Neural progenitor cell (in vitro differentiated cells): ENCODE measurements around the gene CCDC14. TPM values are rescaled to one million over a fixed set of nuclear protein-coding genes. Genes with fewer than 3 reads are reported as not detected.
"Not testable (repeated sequence)": the region's sequence is repeated elsewhere in the genome, so short reads cannot be mapped to it uniquely, and the experiment has no call there.

Experiments used
- DNase-seq: peaks from one replicate; pipeline ENCODE4 v3.0.0-alpha.2; 2016; ENCODE audit warnings: low spot score
- H2AFZ ChIP-seq: fragments of 200-600 bp; sonication (generic); replicated peaks from 2 replicates; pipeline ENCODE4 v1.6.1; 2016; ENCODE audit warnings: antibody characterized with exemption
- H3F3A ChIP-seq: fragments of 200-600 bp; sonication (generic); 2 replicates; pipeline ENCODE4 v1.6.1; 2016; ENCODE audit warnings: antibody characterized with exemption, low read depth
- H3K27ac ChIP-seq: fragments of 200-600 bp; sonication (generic); 2 replicates; pipeline ENCODE4 v1.5.1; 2016; ENCODE audit warnings: mild to moderate bottlenecking
- H3K27me3 ChIP-seq: fragments of 200-600 bp; sonication (generic); 2 replicates; pipeline ENCODE4 v1.6.1; 2016; ENCODE audit warnings: mild to moderate bottlenecking, moderate library complexity
- H3K36me3 ChIP-seq: fragments of 200-600 bp; sonication (generic); 2 replicates; pipeline ENCODE4 v1.5.1; 2016
- H3K4me1 ChIP-seq: fragments of 200-600 bp; sonication (generic); 2 replicates; pipeline ENCODE4 v1.6.1; 2016; ENCODE audit warnings: mixed run types
- H3K4me2 ChIP-seq: fragments of 200-600 bp; sonication (generic); 2 replicates; pipeline ENCODE4 v1.6.1; 2016
- H3K4me3 ChIP-seq: fragments of 200-600 bp; sonication (generic); 2 replicates; pipeline ENCODE4 v1.5.1; 2016
- H3K79me2 ChIP-seq: fragments of 200-600 bp; sonication (generic); 2 replicates; pipeline ENCODE4 v1.6.1; 2016; ENCODE audit warnings: low read depth
- H3K9ac ChIP-seq: fragments of 200-600 bp; sonication (generic); 2 replicates; pipeline ENCODE4 v1.6.1; 2016
- H3K9me3 ChIP-seq: fragments of 200-600 bp; sonication (generic); 2 replicates; pipeline ENCODE4 v1.5.1; 2016; ENCODE audit warnings: low read depth
- H4K20me1 ChIP-seq: fragments of 200-600 bp; sonication (generic); 2 replicates; pipeline ENCODE4 v1.6.1; 2016; ENCODE audit warnings: low read depth
- H3K27ac Mint-ChIP-seq: 3 replicates; pipeline ENCODE4 v1.8.0; 2021; ENCODE audit warnings: mixed read lengths
- H3K27me3 Mint-ChIP-seq: 2 replicates; pipeline ENCODE4 v1.8.0; 2022; ENCODE audit warnings: low read depth, mild to moderate bottlenecking, inconsistent platforms, moderate library complexity, mixed read lengths; ENCODE audit not compliant: insufficient read depth
- H3K36me3 Mint-ChIP-seq: 3 replicates; pipeline ENCODE4 v1.8.0; 2021; ENCODE audit warnings: mixed read lengths
- H3K4me1 Mint-ChIP-seq: 3 replicates; pipeline ENCODE4 v1.8.0; 2021; ENCODE audit warnings: mixed read lengths
- H3K4me3 Mint-ChIP-seq: 3 replicates; pipeline ENCODE4 v1.8.0; 2021; ENCODE audit warnings: mild to moderate bottlenecking, moderate library complexity, mixed read lengths
- H3K9me3 Mint-ChIP-seq: 3 replicates; pipeline ENCODE4 v1.8.0; 2020; ENCODE audit warnings: mixed read lengths
- CTCF ChIP-seq: fragments of 200-600 bp; sonication (generic); IDR thresholded peaks from 2 replicates; pipeline ENCODE4 v1.5.1; 2017; ENCODE audit warnings: antibody characterized with exemption, mild to moderate bottlenecking
- EZH2 ChIP-seq: fragments of 200-600 bp; sonication (generic); IDR thresholded peaks from 2 replicates; pipeline ENCODE4 v1.6.1; 2017; ENCODE audit warnings: antibody characterized with exemption, mild to moderate bottlenecking, moderate library complexity
- EZH2phosphoT487 ChIP-seq: fragments of 200-600 bp; sonication (generic); IDR thresholded peaks from 2 replicates; pipeline ENCODE4 v1.6.1; 2017; ENCODE audit warnings: antibody characterized with exemption
- total RNA-seq: library from RNA; depleted of rRNA; stranded (reverse); fragments of >200 nt; gene quantifications from 2 replicates; pipeline ENCODE4 v1.2.3, GENCODE V29; 2015; ENCODE audit warnings: low replicate concordance

Gene CCDC14
- total RNA-seq, 1 donor from 2014 or later, result 250 TPM

GRCh38 chr3:123907720-123908119 lies 53.3 kb downstream of the CCDC14 start:
- Histone ChIP-seq H3K4me2 (no peak overlapping the region), H3F3A (no peaks in the 10 kb centered on the region), H3K9me3 (no peaks in the 10 kb centered on the region), H3K4me3 (no peak overlapping the region), H3K79me2 (no peaks in the 10 kb centered on the region), H3K9ac (no peak overlapping the region), H2AFZ (no peak overlapping the region), H3K36me3 (no peaks in the 10 kb centered on the region), H3K4me1 (no peaks in the 10 kb centered on the region), H3K27ac (no peak overlapping the region), H4K20me1 (no peaks in the 10 kb centered on the region), H3K27me3 (no peaks in the 10 kb centered on the region)
- Mint-ChIP-seq H3K27me3 (peaks cover 10% of the 10 kb centered on the region), H3K9me3 (no peaks in the 10 kb centered on the region), H3K4me3 (no peak overlapping the region), H3K27ac (no peak overlapping the region), H3K36me3 (peaks cover 5% of the 10 kb centered on the region), H3K4me1 (peaks cover 2% of the 10 kb centered on the region)
- DNase-seq, result no peak
- TF ChIP-seq CTCF, result peak; percentile 42
- TF ChIP-seq EZH2, result no peak

GRCh38 chr3:123899300-123899865 lies 61.6 kb downstream of the CCDC14 start:
- Histone ChIP-seq H3K9me3 (no peaks in the 10 kb centered on the region), H2AFZ (no peak overlapping the region), H3K9ac (no peak overlapping the region), H3K79me2 (no peaks in the 10 kb centered on the region), H4K20me1 (no peaks in the 10 kb centered on the region), H3K4me1 (no peaks in the 10 kb centered on the region), H3K4me2 (no peak overlapping the region), H3K4me3 (no peak overlapping the region), H3K27ac (no peak overlapping the region), H3K36me3 (no peaks in the 10 kb centered on the region), H3F3A (no peaks in the 10 kb centered on the region), H3K27me3 (no peaks in the 10 kb centered on the region)
- Mint-ChIP-seq H3K36me3 (no peaks in the 10 kb centered on the region), H3K9me3 (peaks cover 2% of the 10 kb centered on the region), H3K27ac (no peak overlapping the region), H3K27me3 (peaks cover 2% of the 10 kb centered on the region), H3K4me3 (no peak overlapping the region), H3K4me1 (no peaks in the 10 kb centered on the region)
- DNase-seq, result no peak
- no peak for TF ChIP-seq EZH2

DNA sequence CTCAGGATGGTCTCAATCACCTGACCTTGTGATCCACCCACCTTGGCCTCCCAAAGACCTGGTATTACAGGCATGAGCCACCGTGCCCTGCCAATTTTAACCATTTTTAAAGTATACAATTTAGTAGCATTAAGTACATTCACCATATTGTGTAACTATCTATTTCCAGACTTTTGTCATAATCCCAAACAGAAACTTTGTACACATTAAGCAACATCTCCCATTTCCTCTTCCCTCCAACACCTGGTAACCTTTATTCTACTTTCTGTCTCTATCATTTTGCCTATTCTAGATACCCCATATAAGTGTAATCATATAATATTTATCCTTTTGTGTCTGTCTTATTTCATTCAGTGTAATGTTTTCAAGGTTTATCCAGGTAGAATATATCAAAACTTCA lies 68.0 kb downstream of the CCDC14 start:
- DNase-seq, result no peak
- H3K27ac Mint-ChIP-seq, result no peak overlapping the region
- peaks cover 2% of the 10 kb centered on the region for H3K4me1 Mint-ChIP-seq
- Histone ChIP-seq H3K9me3 (peaks cover 13% of the 10 kb centered on the region), H3F3A (no peaks in the 10 kb centered on the region), H4K20me1 (no peaks in the 10 kb centered on the region), H3K79me2 (no peaks in the 10 kb centered on the region), H3K36me3 (no peaks in the 10 kb centered on the region), H2AFZ (no peak overlapping the region), H3K9ac (no peak overlapping the region), H3K27ac (no peak overlapping the region), H3K4me1 (no peaks in the 10 kb centered on the region), H3K4me3 (no peak overlapping the region), H3K4me2 (no peak overlapping the region), H3K27me3 (no peaks in the 10 kb centered on the region)
- H3K4me3 Mint-ChIP-seq, result no peak overlapping the region
- peaks cover 46% of the 10 kb centered on the region for H3K9me3 Mint-ChIP-seq
- H3K27me3 Mint-ChIP-seq, result peaks cover 8% of the 10 kb centered on the region
- TF ChIP-seq EZH2 (no peak), EZH2phosphoT487 (no peak), CTCF (no peak)
- peaks cover 11% of the 10 kb centered on the region for H3K36me3 Mint-ChIP-seq

DNA sequence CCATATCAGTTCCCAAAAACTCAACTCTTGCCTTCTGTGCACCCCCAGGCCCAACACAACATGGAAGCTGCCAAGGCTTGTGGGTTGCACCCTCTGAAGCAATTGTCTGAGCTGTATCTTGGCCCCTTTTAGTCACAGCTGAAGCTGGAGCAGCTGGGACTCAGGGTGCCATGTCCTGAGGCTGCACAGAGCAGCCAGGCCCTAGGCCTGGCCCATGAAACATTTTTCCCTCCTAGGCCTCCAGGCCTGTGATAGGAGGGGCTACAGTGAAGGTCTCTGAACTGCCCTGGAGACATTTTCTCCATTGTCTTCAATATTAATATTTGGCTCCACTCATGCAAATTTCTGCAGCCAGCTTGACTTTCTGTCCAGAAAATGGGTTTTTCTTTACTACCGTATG lies 68.8 kb downstream of the CCDC14 start:
- H3K4me1 ChIP-seq, result no peaks in the 10 kb centered on the region
- H3K9me3 Mint-ChIP-seq, result peaks cover 50% of the 10 kb centered on the region
- H3K27ac ChIP-seq, result no peak overlapping the region
- peaks cover 11% of the 10 kb centered on the region for H3K36me3 Mint-ChIP-seq
- H3K36me3 ChIP-seq, result no peaks in the 10 kb centered on the region
- H3K4me3 ChIP-seq, result no peak overlapping the region
- peaks cover 2% of the 10 kb centered on the region for H3K4me1 Mint-ChIP-seq
- no peaks in the 10 kb centered on the region for H4K20me1 ChIP-seq
- no peak for DNase-seq
- H3K79me2 ChIP-seq, result no peaks in the 10 kb centered on the region
- H3K4me3 Mint-ChIP-seq, result no peak overlapping the region
- H3K4me2 ChIP-seq, result no peak overlapping the region
- H3K27me3 ChIP-seq, result no peaks in the 10 kb centered on the region
- H3K27ac Mint-ChIP-seq, result no peak overlapping the region
- no peak overlapping the region for H2AFZ ChIP-seq
- TF ChIP-seq EZH2phosphoT487 (no peak), CTCF (no peak)
- peaks cover 21% of the 10 kb centered on the region for H3K9me3 ChIP-seq
- H3K9ac ChIP-seq, result no peak overlapping the region
- H3K27me3 Mint-ChIP-seq, result peaks cover 8% of the 10 kb centered on the region
- no peaks in the 10 kb centered on the region for H3F3A ChIP-seq

- DNase-seq, result not testable (repeated sequence)
- peaks cover 11% of the 10 kb centered on the region for H3K36me3 Mint-ChIP-seq
These were observed 70.0 kb downstream of the CCDC14 start for GRCh38 chr3:123890991-123891390.

GRCh38 chr3:123890162-123890561 lies 70.9 kb downstream of the CCDC14 start:
- not testable (repeated sequence) for H3K36me3 ChIP-seq, H3F3A ChIP-seq, H4K20me1 ChIP-seq, H3K9ac ChIP-seq, H3K27me3 Mint-ChIP-seq, H3K4me2 ChIP-seq, H3K27ac ChIP-seq, H3K4me3 Mint-ChIP-seq, H3K27me3 ChIP-seq, H2AFZ ChIP-seq, DNase-seq, H3K79me2 ChIP-seq, H3K4me3 ChIP-seq, H3K4me1 ChIP-seq, H3K4me1 Mint-ChIP-seq, H3K27ac Mint-ChIP-seq
- H3K36me3 Mint-ChIP-seq, result peaks cover 11% of the 10 kb centered on the region
- H3K9me3 ChIP-seq, result peaks cover 22% of the 10 kb centered on the region
- H3K9me3 Mint-ChIP-seq, result peaks cover 52% of the 10 kb centered on the region

More at GRCh38 chr3:123890991-123891390, 70.0 kb downstream of the CCDC14 start:
- not testable (repeated sequence) for H3K9ac ChIP-seq, H3K4me2 ChIP-seq, H3K27me3 Mint-ChIP-seq, H3K79me2 ChIP-seq, H3K4me3 Mint-ChIP-seq, H3K4me1 ChIP-seq, H3K36me3 ChIP-seq, H3K4me3 ChIP-seq, H3K27ac ChIP-seq, H3K27ac Mint-ChIP-seq, H3K4me1 Mint-ChIP-seq, H2AFZ ChIP-seq, H3F3A ChIP-seq, H4K20me1 ChIP-seq, H3K27me3 ChIP-seq
- peaks cover 52% of the 10 kb centered on the region for H3K9me3 Mint-ChIP-seq
- peaks cover 22% of the 10 kb centered on the region for H3K9me3 ChIP-seq
